Ovary (tissue), 9 donors: ENCODE data around the gene CARMIL3. TPM values are rescaled to one million over a fixed set of nuclear protein-coding genes. Genes with fewer than 3 reads are reported as not detected.

ENCODE experiments used
- DNase-seq, 5 donors: peaks; one replicate each; pipeline ENCODE4 v3.0.0-alpha.2; 2019 to 2020
- H3K27ac ChIP-seq, 2 donors: fragments of 200-600 bp; one replicate each; pipeline versions ENCODE4 v1.5.1 to v1.8.0; 2019 to 2022
- H3K27me3 ChIP-seq: fragments of 200-600 bp; one replicate; pipeline ENCODE4 v1.8.0; 2022
- H3K36me3 ChIP-seq: fragments of 200-600 bp; sonication (generic); one replicate; pipeline ENCODE4 v1.5.1; 2019
- H3K4me1 ChIP-seq: one replicate; pipeline ENCODE4 v1.8.1; 2013; ENCODE audit warnings: mild to moderate bottlenecking, moderate library complexity; ENCODE audit not compliant: insufficient read depth
- H3K4me3 ChIP-seq: fragments of 200-600 bp; sonication (generic); one replicate; pipeline ENCODE4 v1.5.1; 2017
- H3K9me3 ChIP-seq, 2 donors: fragments of 200-600 bp in 1 of 2; sonication (generic) in 1 of 2; one replicate each; pipeline versions ENCODE4 v1.5.1 to v1.8.1; 2013 to 2019; ENCODE audit warnings: mild to moderate bottlenecking in 1 of 2, moderate library complexity in 1 of 2
- CTCF ChIP-seq, 3 donors: fragments of 450-650 bp in 2 of 3; fragments of 200-600 bp in 1 of 3; IDR thresholded peaks; one replicate each; pipeline versions ENCODE4 v1.5.1 to v1.8.0; 2016 to 2022; ENCODE audit warnings: antibody characterized with exemption in 3 of 3, mild to moderate bottlenecking in 1 of 3
- EP300 ChIP-seq: sonication (generic); formaldehyde crosslinking; IDR thresholded peaks from one replicate; pipeline ENCODE4 v1.6.1; 2017; ENCODE audit warnings: antibody characterized with exemption
- POLR2A ChIP-seq: fragments of 450-650 bp; IDR thresholded peaks from one replicate; pipeline ENCODE4 v1.6.1; 2017; ENCODE audit warnings: antibody characterized with exemption, mild to moderate bottlenecking, moderate library complexity
- WGBS, 3 donors: extraction: QIAGEN DNeasy Blood & Tissue Kit in 1 of 3; methylation state at CpG; one replicate each; pipeline versions ENCODE4 v1.1.5 to v1.1.7; 2013 to 2017; 5-methylcytosine and 5-hydroxymethylcytosine counted together
- intact Hi-C, 4 donors: fragments of 100-400 bp; cut with DNase I; formaldehyde crosslinking; loops; one replicate each; pipeline versions ENCODE4 v1.11.0 to v1.15.1; 2022 to 2023
- polyA plus RNA-seq, 2 donors: library from polyadenylated mRNA; stranded (reverse); fragments of 200-250 nt in 1 of 2; fragments of 350-450 nt in 1 of 2; fragmentation: Illumina TruSeq in 1 of 2; extraction: RNeasy Lipid Tissue Mini Kit (QIAGEN cat#74804) in 1 of 2; gene quantifications; one replicate each; pipeline ENCODE4 v1.2.3, GENCODE V29; 2013 to 2014
- total RNA-seq, 7 donors: library from RNA; depleted of rRNA in 2 of 7; stranded (reverse); fragments of >200 nt in 2 of 7; fragmentation: NEBNext Ultra II Directional in 3 of 7; extraction: Animal tissue kit (Norgen Biotek cat#: 25700) in 3 of 7; gene quantifications; one replicate each; pipeline versions ENCODE4 v1.1.0 to v1.2.4, GENCODE V29; 2016 to 2023
- donor health status: DM: no; HTN: no; CAD: no; lungs with moderate emphysema.
- donor health status: DM: no; HTN: no; CAD: no.
- donor health status: Bipolar disorder and iron deficiency.
- donor health status: DM: yes; HTN: yes; CAD: no.
- donor health status: DM: no; HTN: no; CAD: no.
- donor health status: DM: yes; HTN: yes; CAD: no.

CARMIL3 gene
- total and polyA plus RNA-seq, 9 donors = 0.08 to 1.3 (median 0.25) TPM; not detected in 1

- Histone ChIP-seq H3K36me3 (no peaks in the 10 kb centered on the region), H3K4me1 (no peaks in the 10 kb centered on the region), H3K27ac (no peak overlapping the region), H3K9me3 (no peaks in the 10 kb centered on the region), H3K27me3 (no peaks in the 10 kb centered on the region), H3K4me3 (no peak overlapping the region)
- WGBS, 3 donors = 90 to 99% (median 92%) methylated on average over 3 of the region's 3 CpGs
- intact Hi-C loops = no loop called here
- TF ChIP-seq CTCF (IDR thresholded peaks at IDR 0.05) (no peak), POLR2A (no peak), EP300 (no peak)
- no peak for DNase-seq
Measured at GRCh38 chr14:24085215-24085614, 33.4 kb downstream of the CARMIL3 start.

GRCh38 chr14:24086193-24086955 is 34.6 kb downstream of the CARMIL3 start:
- WGBS, 3 donors = 76% methylated on average over 3 of the region's 3 CpGs
- DNase-seq = no peak
- TF ChIP-seq EP300 = no peak
- TF ChIP-seq POLR2A = no peak
- TF ChIP-seq CTCF (IDR thresholded peaks at IDR 0.05) = no peak
- Histone ChIP-seq H3K36me3 (no peaks in the 10 kb centered on the region), H3K4me1 (no peaks in the 10 kb centered on the region), H3K27ac (no peak overlapping the region), H3K27me3 (no peaks in the 10 kb centered on the region), H3K9me3 (no peaks in the 10 kb centered on the region), H3K4me3 (no peak overlapping the region)
- intact Hi-C loops = no loop called here

GRCh38 chr14:24087004-24087403 is 35.2 kb downstream of the CARMIL3 start:
- TF ChIP-seq EP300 = no peak
- no peak for TF ChIP-seq POLR2A
- no peak for TF ChIP-seq CTCF (IDR thresholded peaks at IDR 0.05)
- Histone ChIP-seq H3K4me3 (no peak overlapping the region), H3K27ac (no peak overlapping the region), H3K27me3 (no peaks in the 10 kb centered on the region), H3K9me3 (no peaks in the 10 kb centered on the region), H3K36me3 (no peaks in the 10 kb centered on the region), H3K4me1 (no peaks in the 10 kb centered on the region)
- DNase-seq = no peak
- WGBS, 3 donors = 83 to 87% (median 87%) methylated on average over 1 of the region's 1 CpG
- intact Hi-C loops = no loop called here

GRCh38 chr14:24088095-24088494 is 36.3 kb downstream of the CARMIL3 start:
- 74 to 85% (median 83%) methylated on average over 2 of the region's 2 CpGs for WGBS, 3 donors
- Histone ChIP-seq H3K4me3 (no peak overlapping the region), H3K9me3 (no peaks in the 10 kb centered on the region), H3K36me3 (no peaks in the 10 kb centered on the region), H3K27ac (no peak overlapping the region), H3K27me3 (no peaks in the 10 kb centered on the region), H3K4me1 (no peaks in the 10 kb centered on the region)
- intact Hi-C loops = no loop called here
- TF ChIP-seq CTCF (IDR thresholded peaks at IDR 0.05) (no peak), EP300 (no peak), POLR2A (no peak)
- DNase-seq = no peak
